IMR-90 (cell line): ENCODE results near the gene DNAH8. TPM values are rescaled to one million over a fixed set of nuclear protein-coding genes. Genes with fewer than 3 reads are reported as not detected.

Experiments used
- ATAC-seq: fragments of 200-7000 bp; cut with Tn5 transposase; 2 replicates; pipeline ENCODE4 v1.9.1; 2020; ENCODE audit warnings: low read depth, mild to moderate bottlenecking, moderate library complexity
- BruUV-seq: library from RNA; stranded (reverse); fragments of 400-500 nt; replicated peaks from 2 replicates; lab custom pipeline; 2021; lab: Mats Ljungman, UMichigan
- CTCF ChIA-PET: fragments of 300-600 bp; formaldehyde crosslinking; extraction: SDS; loops from one replicate; lab custom pipeline; 2021; ENCODE audit warnings: antibody characterized with exemption; lab: Yijun Ruan, JAX
- POLR2A ChIA-PET: fragments of 300-600 bp; sonication (Branson Sonifier 250); formaldehyde crosslinking; loops from one replicate; lab custom pipeline; 2022; ENCODE audit warnings: antibody characterized with exemption; ENCODE audit not compliant: unreplicated experiment; lab: Charles Lee
- DNase-seq: peaks from one replicate; pipeline ENCODE4 v3.0.0; 2013
- H2AFZ ChIP-seq: replicated peaks from 2 replicates; pipeline ENCODE3; 2013; ENCODE audit warnings: low read length, mild to moderate bottlenecking; ENCODE audit not compliant: poor library complexity
- H2AK5ac ChIP-seq: 2 replicates; pipeline ENCODE4 v1.6.1; 2013; ENCODE audit warnings: low read depth, low read length, inconsistent platforms
- H2AK9ac ChIP-seq: replicated peaks from 2 replicates; pipeline ENCODE3; 2013; ENCODE audit warnings: mild to moderate bottlenecking, low read depth, low read length, moderate library complexity; ENCODE audit not compliant: poor library complexity
- H2BK120ac ChIP-seq: 2 replicates; pipeline ENCODE4 v1.6.1; 2013; ENCODE audit warnings: low read depth, low read length, inconsistent platforms
- H2BK15ac ChIP-seq: 3 replicates; pipeline ENCODE4 v1.6.1; 2013; ENCODE audit warnings: low read depth, low read length, inconsistent platforms
- H2BK20ac ChIP-seq: 2 replicates; pipeline ENCODE4 v1.6.1; 2013; ENCODE audit warnings: low read depth, mild to moderate bottlenecking, inconsistent platforms, low read length, moderate library complexity
- H2BK5ac ChIP-seq: 2 replicates; pipeline ENCODE4 v1.6.1; 2013; ENCODE audit warnings: mild to moderate bottlenecking, low read depth, low read length, inconsistent platforms; ENCODE audit not compliant: poor library complexity, severe bottlenecking
- H3K14ac ChIP-seq: replicated peaks from 2 replicates; pipeline ENCODE4 v1.6.1; 2013; ENCODE audit warnings: low read depth, low read length, inconsistent platforms
- H3K18ac ChIP-seq: 2 replicates; pipeline ENCODE4 v1.6.1; 2013; ENCODE audit warnings: low read depth, low read length, control low read depth
- H3K23ac ChIP-seq: 2 replicates; pipeline ENCODE4 v1.6.1; 2013; ENCODE audit warnings: low read depth, low read length, inconsistent platforms
- H3K27ac ChIP-seq: 2 replicates; pipeline ENCODE4 v1.5.1; 2013; ENCODE audit warnings: mild to moderate bottlenecking, control low read depth, low read length; ENCODE audit not compliant: insufficient read depth
- H3K27me3 ChIP-seq: 2 replicates; pipeline ENCODE4 v1.6.1; 2013; ENCODE audit warnings: low read length; ENCODE audit not compliant: control insufficient read depth, insufficient read depth
- H3K36me3 ChIP-seq: 2 replicates; pipeline ENCODE4 v1.6.1; 2013; ENCODE audit warnings: low read length, mixed read lengths; ENCODE audit not compliant: control insufficient read depth, insufficient read depth
- H3K4ac ChIP-seq: 2 replicates; pipeline ENCODE4 v1.6.1; 2013; ENCODE audit warnings: low read depth, low read length, inconsistent platforms
- H3K4me1 ChIP-seq: 2 replicates; pipeline ENCODE4 v1.6.1; 2013; ENCODE audit warnings: low read length, mixed read lengths; ENCODE audit not compliant: control insufficient read depth, insufficient read depth
- H3K4me2 ChIP-seq: 2 replicates; pipeline ENCODE4 v1.6.1; 2013; ENCODE audit warnings: low read depth, mild to moderate bottlenecking, control low read depth, low read length, moderate library complexity
- H3K4me3 ChIP-seq: 2 replicates; pipeline ENCODE4 v1.5.1; 2013; ENCODE audit warnings: low read depth, mild to moderate bottlenecking, control low read depth, low read length, moderate library complexity; ENCODE audit not compliant: insufficient read depth
- H3K56ac ChIP-seq: 2 replicates; pipeline ENCODE4 v1.6.1; 2013; ENCODE audit warnings: low read length, inconsistent platforms; ENCODE audit not compliant: insufficient read depth; ENCODE audit errors: extremely low read depth
- H3K79me1 ChIP-seq, 2 experiments: 2 replicates each; pipeline ENCODE4 v1.6.1; 2013; ENCODE audit warnings: low read length in 2 of 2, inconsistent platforms in 1 of 2, low read depth in 1 of 2
- H3K9ac ChIP-seq: 2 replicates; pipeline ENCODE4 v1.6.1; 2013; ENCODE audit warnings: low read depth, low read length, control low read depth
- H3K9me1 ChIP-seq: 2 replicates; pipeline ENCODE4 v1.6.1; 2013; ENCODE audit warnings: low read length, inconsistent platforms; ENCODE audit not compliant: insufficient read depth
- H3K9me3 ChIP-seq: 2 replicates; pipeline ENCODE4 v1.6.1; 2013; ENCODE audit warnings: low read length; ENCODE audit not compliant: control insufficient read depth, insufficient read depth
- H4K20me1 ChIP-seq: 2 replicates; pipeline ENCODE4 v1.6.1; 2013; ENCODE audit warnings: low read length, inconsistent platforms; ENCODE audit not compliant: insufficient read depth
- H4K5ac ChIP-seq: 2 replicates; pipeline ENCODE4 v1.6.1; 2013; ENCODE audit warnings: mild to moderate bottlenecking, low read depth, low read length, control low read depth
- H4K8ac ChIP-seq, 2 experiments: 2 replicates each; pipeline ENCODE4 v1.6.1; 2013; ENCODE audit warnings: low read depth in 2 of 2, low read length in 2 of 2, control low read depth in 1 of 2, inconsistent platforms in 1 of 2
- H4K91ac ChIP-seq: 2 replicates; pipeline ENCODE4 v1.6.1; 2013; ENCODE audit warnings: low read depth, low read length, inconsistent platforms; ENCODE audit not compliant: insufficient read depth
- FOS ChIP-seq: fragments of 150-350 bp; IDR thresholded peaks from 2 replicates; pipeline ENCODE4 v1.6.1; 2016; ENCODE audit warnings: low read depth, low read length
- MAZ ChIP-seq: IDR thresholded peaks from 2 replicates; pipeline ENCODE4 v1.6.1; 2012; ENCODE audit warnings: low read depth, mild to moderate bottlenecking, low read length, improper control_type of control experiment, moderate library complexity, borderline replicate concordance
- RFX5 ChIP-seq: IDR thresholded peaks from 2 replicates; pipeline ENCODE4 v1.8.0; 2012; ENCODE audit warnings: low read depth, mild to moderate bottlenecking, low read length, moderate library complexity
- WGBS, 2 experiments: methylation state at CpG; one replicate each; pipeline versions ENCODE4 v1.1.5 to v1.1.7; 2013; ENCODE audit warnings: missing lambda C conversion rate in 2 of 2; ENCODE audit not compliant: insufficient read length in 1 of 2; ENCODE audit errors: extremely low coverage in 2 of 2; 5-methylcytosine and 5-hydroxymethylcytosine counted together
- dilution Hi-C: fragments of 300-500 bp; cut with HindIII; formaldehyde crosslinking; loops from one replicate; pipeline ENCODE4 v1.14.3; 2018; ENCODE audit warnings: low sequenced_read_pairs; ENCODE audit not compliant: unreplicated experiment
- in situ Hi-C: fragments of 300-500 bp; cut with MboI; formaldehyde crosslinking; loops from 3 replicates; pipeline ENCODE4 v1.14.3; 2019; ENCODE audit warnings: low sequenced_read_pairs, inconsistent platforms, mixed read lengths
- intact Hi-C: fragments of 100-400 bp; cut with micrococcal nuclease; formaldehyde crosslinking; loops from 2 replicates; pipeline ENCODE4 v1.10.0; 2022
- polyA plus RNA-seq, 3 experiments: library from polyadenylated mRNA; depleted of rRNA; stranded (reverse); fragments of >200 nt; gene quantifications; 2 replicates each; pipeline ENCODE4 v1.2.3, GENCODE V29; 2012; ENCODE audit warnings: low replicate concordance in 1 of 3
- total RNA-seq: library from RNA; depleted of rRNA; stranded (reverse); fragments of >200 nt; gene quantifications from 2 replicates; pipeline ENCODE4 v1.2.3, GENCODE V29; 2012
- TF ChIP-seq, protein P1 (sequence below): fragments of 150-350 bp; IDR thresholded peaks from 2 replicates; pipeline ENCODE4 v1.6.1; 2017; ENCODE audit warnings: mild to moderate bottlenecking, antibody characterized with exemption, low read length, low read depth
- TF ChIP-seq, protein P2 (sequence below): fragments of 150-350 bp; IDR thresholded peaks from 2 replicates; pipeline ENCODE4 v1.6.1; 2016; ENCODE audit warnings: low read depth, mild to moderate bottlenecking, low read length, moderate library complexity, borderline replicate concordance

The DNAH8 gene
- total and polyA plus RNA-seq, 2 of the 4 experiments (the other 2 are of a cell fraction), result not detected

DNA sequence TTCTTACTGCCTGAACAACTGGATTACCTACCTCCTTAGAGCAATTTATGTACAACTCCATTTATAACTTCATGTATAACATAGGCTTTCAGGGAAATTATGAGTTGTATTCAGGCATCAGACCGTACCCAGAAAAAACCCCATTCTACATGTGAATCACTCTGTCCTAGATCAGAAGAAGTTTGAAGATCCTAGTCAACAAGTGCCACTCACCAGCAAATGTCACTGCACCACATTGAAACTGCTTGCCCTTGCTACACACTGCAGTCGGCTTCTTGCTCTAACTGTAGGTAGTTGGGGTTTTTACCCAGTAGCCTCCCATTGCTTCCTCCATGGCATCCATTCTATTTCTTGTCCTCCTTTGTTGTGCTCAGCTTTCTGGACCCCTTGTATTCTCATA is 132.4 kb downstream of the DNAH8 start:
- H4K20me1 ChIP-seq, result no peaks in the 10 kb centered on the region
- TF ChIP-seq, protein P1, sequence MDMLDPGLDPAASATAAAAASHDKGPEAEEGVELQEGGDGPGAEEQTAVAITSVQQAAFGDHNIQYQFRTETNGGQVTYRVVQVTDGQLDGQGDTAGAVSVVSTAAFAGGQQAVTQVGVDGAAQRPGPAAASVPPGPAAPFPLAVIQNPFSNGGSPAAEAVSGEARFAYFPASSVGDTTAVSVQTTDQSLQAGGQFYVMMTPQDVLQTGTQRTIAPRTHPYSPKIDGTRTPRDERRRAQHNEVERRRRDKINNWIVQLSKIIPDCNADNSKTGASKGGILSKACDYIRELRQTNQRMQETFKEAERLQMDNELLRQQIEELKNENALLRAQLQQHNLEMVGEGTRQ, result no peak
- TF ChIP-seq FOS (no peak), RFX5 (no peak), MAZ (no peak)
- TF ChIP-seq, protein P2, sequence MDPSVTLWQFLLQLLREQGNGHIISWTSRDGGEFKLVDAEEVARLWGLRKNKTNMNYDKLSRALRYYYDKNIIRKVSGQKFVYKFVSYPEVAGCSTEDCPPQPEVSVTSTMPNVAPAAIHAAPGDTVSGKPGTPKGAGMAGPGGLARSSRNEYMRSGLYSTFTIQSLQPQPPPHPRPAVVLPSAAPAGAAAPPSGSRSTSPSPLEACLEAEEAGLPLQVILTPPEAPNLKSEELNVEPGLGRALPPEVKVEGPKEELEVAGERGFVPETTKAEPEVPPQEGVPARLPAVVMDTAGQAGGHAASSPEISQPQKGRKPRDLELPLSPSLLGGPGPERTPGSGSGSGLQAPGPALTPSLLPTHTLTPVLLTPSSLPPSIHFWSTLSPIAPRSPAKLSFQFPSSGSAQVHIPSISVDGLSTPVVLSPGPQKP, result no peak
- peaks cover 1% of the 10 kb centered on the region for H3K27me3 ChIP-seq
- in situ Hi-C loops (no loop called here), intact Hi-C loops (no loop called here), dilution Hi-C loops (no loop called here)
- H2AFZ ChIP-seq, result no peak overlapping the region
- DNase-seq (no peak), ATAC-seq (no peak)
- no peak overlapping the region for H2BK20ac ChIP-seq
- H4K8ac ChIP-seq, result no peak overlapping the region
- H2AK5ac ChIP-seq, result no peak overlapping the region
- POLR2A ChIA-PET, result no interaction called here
- H3K4me3 ChIP-seq, result no peak overlapping the region
- H3K27ac ChIP-seq, result no peak overlapping the region
- no peaks in the 10 kb centered on the region for H3K79me1 ChIP-seq
- no peak overlapping the region for H3K23ac ChIP-seq
- no peak overlapping the region for H2BK15ac ChIP-seq
- no peaks in the 10 kb centered on the region for H3K9me1 ChIP-seq
- H3K56ac ChIP-seq, result no peak overlapping the region
- H3K4me1 ChIP-seq, result no peaks in the 10 kb centered on the region
- no peaks in the 10 kb centered on the region for H3K9me3 ChIP-seq
- CTCF ChIA-PET, result no interaction called here
- H2AK9ac ChIP-seq, result no peak overlapping the region
- H2BK5ac ChIP-seq, result no peak overlapping the region
- no TSS peak for BruUV-seq
- H3K9ac ChIP-seq, result no peak overlapping the region
- H2BK120ac ChIP-seq, result no peak overlapping the region
- no peak overlapping the region for H3K4me2 ChIP-seq
- H3K14ac ChIP-seq, result no peak overlapping the region
- H4K91ac ChIP-seq, result no peak overlapping the region
- H3K36me3 ChIP-seq, result no peaks in the 10 kb centered on the region
- no peak overlapping the region for H3K4ac ChIP-seq
- H3K18ac ChIP-seq, result no peak overlapping the region
- H4K5ac ChIP-seq, result no peak overlapping the region
- WGBS, 2 experiments, result no CpG with 5 or more reads among the region's 2 CpGs
